Measurements from ENCODE around the gene DGKG. TPM values are rescaled to one million over a fixed set of nuclear protein-coding genes. Genes with fewer than 3 reads are reported as not detected.
A peak's percentile ranks its signal among the peaks of the same experiment; 100 is the strongest.

DGKG gene
- total RNA-seq, 1 donor from 2014 or later, result 2.2 TPM

DNA sequence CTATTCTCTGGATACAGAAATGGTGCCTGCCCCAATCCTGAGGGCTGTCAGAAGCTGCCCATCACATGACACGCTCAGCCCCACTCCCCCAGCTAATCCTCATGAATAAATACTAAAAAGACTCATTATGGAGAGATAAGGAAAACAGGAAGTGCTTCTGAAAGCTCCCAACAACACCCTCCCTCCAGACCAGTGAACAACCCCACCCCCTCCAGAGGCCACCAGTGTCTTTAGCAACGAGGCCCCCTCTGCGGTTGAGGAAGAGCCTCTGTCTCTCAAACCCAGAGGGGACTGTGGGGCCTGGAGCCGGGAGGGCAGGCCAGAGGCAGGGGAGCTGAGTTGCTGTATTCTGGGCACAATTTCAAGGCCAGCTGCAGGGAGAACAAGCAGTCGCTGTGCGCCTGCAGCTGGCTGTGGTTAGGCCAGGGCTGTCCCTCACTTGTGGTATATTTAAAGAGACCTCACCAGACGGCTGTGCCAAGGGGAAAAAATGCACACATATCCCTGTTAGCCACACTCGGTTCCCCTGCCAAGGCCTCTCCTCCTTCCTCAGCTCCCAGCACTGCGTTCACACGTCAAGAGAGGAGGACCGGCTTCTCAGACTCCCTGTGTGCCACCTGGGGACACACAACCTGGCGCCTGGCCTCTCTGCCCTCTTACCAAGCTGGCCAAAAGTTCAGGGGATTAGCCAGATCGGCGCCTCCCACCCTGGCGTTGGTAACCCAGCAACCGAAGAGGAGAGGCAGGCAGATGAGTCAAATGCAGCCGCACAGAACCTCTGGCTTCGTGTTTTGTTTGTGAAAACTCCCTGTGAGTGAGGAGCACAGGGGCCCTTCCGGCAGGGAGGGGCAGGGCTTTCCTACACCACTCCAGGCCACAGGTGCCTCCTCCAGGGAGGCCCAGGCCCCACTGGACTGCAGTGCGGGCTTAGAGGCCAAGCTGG lies 152.0 kb downstream of the DGKG start:
- peak; percentile 97 for DNase-seq

DNA sequence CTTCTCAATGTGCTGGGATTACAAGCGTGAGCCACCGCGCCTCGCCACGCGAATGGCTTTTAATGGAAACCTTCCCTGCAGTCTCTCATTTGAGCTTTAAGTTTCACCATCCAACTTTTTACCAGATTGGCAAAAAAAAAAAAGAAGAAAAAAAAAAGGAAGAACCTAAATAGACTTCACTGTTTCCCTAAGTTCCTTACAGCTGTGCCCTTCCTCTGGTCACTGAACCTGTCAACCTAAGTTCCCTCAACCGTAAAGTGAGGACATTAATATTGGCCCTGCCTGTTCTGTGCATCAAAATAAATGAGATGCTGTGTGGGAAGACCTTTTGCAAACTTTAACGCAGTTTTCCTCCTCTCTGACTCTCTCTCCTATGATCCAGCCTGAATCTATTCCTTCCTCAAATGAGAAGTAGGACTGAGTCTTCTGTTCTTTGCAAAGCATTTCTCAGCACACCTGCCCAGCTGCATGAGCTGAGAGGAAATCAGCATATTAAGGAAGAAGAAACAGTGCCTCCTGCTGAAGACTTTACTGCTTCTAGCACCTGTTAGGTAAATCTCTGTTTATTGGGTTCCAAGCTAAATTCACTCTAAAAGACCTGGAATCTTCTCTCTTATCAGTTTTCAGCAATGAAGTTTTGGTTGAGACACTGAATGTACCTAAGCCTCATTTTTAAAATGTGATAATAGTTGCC lies 153.6 kb downstream of the DGKG start:
- no peak for DNase-seq

DNA sequence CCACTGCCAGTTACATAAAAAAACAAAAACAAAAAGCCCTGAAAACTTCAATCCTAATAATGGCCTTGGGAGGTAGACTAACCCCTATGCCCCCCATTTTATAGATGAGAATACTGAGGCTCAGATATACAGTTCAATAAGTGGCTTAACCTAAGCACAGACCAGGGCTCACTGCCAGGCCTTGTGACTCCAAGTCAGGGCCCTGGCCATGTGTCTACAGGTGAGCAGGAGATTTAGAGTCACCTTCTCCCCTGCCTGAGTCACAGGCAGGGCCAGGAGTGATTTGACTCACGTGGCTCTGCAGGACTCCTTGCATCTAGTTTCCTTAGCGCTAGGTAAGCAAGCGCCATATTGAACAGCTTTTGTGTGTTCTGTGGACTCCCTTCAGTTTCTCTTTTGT lies 154.5 kb downstream of the DGKG start:
- DNase-seq, result no peak

DNA sequence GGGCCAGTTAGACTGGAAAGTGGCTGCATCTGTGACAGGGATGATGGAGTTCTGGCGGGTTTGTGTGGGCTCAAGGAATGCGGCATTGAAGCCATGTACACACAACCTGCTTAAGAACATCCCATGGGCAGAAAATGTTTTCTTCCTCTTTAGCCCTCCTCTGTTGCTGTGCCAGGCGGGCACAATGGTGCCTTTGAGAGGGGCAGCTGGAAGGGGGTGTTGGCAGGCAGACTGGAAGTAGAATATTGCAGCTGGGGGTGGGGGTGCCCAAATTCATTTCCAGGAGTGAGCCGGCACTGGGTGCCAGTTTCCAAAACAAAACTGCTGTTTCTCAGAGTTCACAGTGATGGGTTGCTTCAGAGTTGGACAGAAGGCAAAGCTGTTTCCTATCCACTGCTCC lies 161.3 kb downstream of the DGKG start:
- DNase-seq, result peak; percentile 88

DNA sequence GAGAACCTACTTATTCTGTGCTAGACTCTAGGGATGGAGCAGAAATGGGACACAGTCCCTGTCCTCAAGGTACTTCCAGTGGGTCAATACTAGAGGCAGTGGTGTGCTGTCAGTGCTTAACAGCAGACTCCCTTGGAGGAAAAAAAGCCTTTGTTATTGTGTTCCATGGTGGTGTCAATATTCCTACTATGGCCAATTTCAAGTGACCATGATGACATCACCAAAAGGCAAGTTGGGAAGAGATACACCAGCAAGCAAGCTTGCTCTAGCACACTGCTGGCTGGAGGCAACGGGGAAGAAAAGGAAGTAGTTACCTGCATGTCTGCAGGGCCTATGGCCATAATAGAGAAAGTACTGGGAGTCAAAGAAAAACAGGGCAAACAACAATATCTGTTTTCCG lies 163.6 kb downstream of the DGKG start:
- no peak for DNase-seq

DNA sequence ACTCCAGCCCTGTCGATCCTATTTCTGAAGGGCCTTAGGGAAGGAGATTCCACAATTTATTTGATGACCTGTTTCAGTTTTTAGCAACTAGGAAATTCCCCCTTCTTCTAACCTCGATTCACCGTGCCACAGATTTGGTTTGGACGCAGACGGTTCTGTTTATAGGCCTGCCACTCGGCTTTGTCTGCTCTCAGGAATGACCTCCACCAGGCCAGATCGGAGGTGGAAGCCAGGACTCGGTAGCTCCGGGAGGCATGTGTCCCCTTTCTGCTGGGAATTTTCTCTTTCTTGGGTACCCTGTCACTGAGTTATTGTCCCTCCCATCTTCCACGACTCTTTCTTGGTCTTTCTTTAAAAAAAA lies 167.6 kb downstream of the DGKG start:
- no peak for DNase-seq

- peak; percentile 82 for DNase-seq
Observed at GRCh38 chr3:186193534-186194450, 168.2 kb downstream of the DGKG start.

DNA sequence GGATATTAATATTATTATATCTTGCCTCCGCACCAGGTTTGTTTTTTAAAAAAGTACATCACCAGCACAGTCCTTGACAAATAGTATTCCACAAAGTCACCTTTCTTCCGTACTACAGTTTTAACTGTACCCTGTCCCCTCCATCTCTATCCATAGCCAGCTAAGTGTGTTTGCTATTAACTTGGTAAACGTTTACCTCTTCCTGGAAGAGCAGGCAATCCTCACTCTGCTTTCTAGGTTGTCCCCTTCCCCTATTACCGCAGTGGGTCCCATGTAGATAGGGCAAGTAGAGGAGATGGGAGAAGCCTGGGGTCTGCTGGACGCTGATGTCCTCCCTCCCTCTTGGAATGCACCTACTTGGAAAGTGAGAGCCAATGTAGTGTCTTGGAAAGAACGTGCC lies 169.2 kb downstream of the DGKG start:
- DNase-seq, result no peak

- DNase-seq, result no peak
Observed at GRCh38 chr3:186189492-186189891, 172.5 kb downstream of the DGKG start.

GRCh38 chr3:186187401-186188275 lies 174.4 kb downstream of the DGKG start:
- no peak for DNase-seq

- no peak for DNase-seq
Observed at GRCh38 chr3:186185194-186185787, 176.7 kb downstream of the DGKG start.

DNA sequence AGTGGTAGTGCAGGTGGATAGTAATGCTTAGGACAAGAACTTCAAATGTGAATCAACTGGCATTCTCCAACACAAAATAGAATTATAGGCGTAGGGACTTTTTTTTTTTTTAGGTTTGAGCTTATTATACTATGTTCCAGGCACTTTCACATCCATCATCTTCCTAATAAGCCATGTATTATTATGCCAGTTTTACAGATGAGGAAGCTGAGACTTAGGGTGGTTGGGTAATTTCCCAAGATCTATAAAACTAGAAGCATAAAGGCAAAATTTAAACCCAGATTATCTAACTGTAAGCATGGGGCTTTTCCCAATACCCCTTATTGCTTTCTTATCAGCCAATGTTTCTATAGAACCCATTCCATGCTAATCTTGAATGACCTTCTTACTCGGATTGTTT lies 178.0 kb downstream of the DGKG start:
- no peak for DNase-seq

GRCh38 chr3:186182850-186183249 lies 179.2 kb downstream of the DGKG start:
- DNase-seq, result no peak

DNA sequence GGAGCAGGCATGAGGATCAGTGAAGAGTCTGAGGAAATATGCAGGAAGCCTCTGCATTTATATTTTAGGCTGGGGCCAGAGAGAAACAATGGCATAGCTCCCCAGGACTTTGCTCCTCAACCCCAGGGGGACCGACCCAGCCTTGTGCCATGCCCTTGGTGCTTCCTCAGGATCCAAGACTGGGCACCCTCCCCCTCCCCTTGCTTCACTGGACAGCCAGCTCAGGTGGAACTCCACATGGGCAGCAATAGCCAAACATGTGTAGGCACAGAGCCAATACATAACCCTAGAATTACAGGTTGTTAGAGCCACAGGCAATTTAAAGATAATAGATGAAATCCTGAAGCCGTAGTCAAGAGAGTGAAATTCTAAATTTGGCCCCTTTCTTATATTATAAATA lies 180.1 kb downstream of the DGKG start:
- no peak for DNase-seq

- no peak for DNase-seq
Observed at GRCh38 chr3:186180891-186181481, 181.0 kb downstream of the DGKG start.

- no peak for DNase-seq
Observed at GRCh38 chr3:186180151-186180550, 181.9 kb downstream of the DGKG start.

DNA sequence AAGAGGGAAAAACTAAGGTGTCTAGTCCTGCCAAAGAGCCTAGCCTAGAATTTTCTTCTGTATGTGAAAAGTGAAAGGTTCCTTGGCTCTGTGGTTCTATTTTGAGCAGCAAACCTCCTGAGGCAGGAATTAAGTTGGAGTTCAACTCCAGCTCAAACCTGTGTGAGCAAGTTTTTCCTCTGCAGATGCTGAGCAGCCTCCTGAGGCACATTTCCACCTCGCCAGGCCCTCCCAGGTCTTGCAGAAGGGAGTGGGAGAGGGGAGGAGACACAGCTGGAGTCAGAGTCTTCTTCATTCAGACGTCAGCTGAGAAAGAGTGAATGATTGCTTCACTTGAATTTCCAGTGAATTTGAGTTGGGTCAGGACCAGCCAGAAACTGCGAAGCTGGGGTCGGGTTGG lies 183.6 kb downstream of the DGKG start:
- DNase-seq, result no peak

DNA sequence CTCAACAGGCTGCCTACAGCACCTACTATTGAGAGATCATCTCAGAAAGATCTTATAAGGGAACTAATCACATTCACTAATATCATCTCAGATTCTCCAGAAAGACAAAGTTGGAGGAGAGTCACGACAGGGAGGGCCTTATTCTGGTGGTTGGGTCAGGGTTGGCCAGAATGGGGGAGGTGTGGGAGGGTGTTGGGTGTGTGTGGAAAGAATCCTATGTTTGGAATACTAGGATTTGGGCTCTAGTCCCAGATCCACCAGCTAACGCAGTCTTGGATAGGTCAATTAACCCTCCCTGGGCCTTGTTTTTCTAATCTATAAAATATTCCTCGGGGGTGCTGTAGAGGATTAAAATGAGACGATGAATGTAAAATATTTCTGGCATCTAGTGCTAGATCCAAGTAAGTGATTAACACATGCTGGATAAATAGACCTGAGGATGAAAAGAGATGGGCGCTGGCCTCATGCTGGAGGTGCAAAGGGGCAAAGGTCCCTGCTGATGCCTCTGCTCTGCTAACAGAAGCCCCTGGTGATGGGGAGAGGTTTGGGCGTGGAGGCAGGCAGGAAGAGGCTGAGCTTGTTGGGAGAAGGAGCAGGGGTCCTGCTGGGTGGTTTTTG lies 185.6 kb downstream of the DGKG start:
- DNase-seq, result no peak

DNA sequence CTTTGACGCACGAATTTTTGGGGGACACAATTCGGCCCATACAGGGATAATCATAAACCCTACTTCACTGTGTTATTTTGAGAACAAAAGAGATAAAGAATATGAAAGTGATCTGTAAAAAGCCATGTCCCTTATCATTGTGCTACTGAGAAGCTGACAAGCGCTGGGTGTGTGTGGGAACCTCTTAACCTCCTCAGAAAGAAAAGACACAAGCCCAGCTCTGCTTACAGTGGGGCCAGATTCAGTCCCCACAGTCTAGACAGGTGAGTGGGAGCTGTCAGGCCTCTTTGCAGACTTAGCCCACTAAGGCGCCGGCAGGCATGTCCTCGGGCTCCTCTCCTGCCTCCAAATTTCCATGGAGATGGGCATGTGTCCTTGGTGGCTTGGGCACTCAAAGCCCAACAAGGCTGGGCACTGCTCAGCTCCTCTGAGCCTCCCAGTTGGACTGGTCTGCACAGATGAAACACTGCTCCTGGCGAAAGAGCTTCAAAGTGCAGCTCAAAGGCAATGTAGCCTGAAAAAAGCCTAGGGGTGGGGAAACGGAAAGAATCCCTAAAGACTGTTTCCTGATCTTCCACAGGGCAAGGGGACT lies 188.7 kb downstream of the DGKG start:
- no peak for DNase-seq

- no peak for DNase-seq
Observed at GRCh38 chr3:186172353-186172752, 189.7 kb downstream of the DGKG start.
